Bronchial epithelial cell (primary cell): Measurements from ENCODE around the gene SRD5A1. TPM values are rescaled to one million over a fixed set of nuclear protein-coding genes. Genes with fewer than 3 reads are reported as not detected.

ENCODE experiments used
- DNase-seq: peaks from one replicate; pipeline ENCODE4 v3.0.0-alpha.2; 2010; ENCODE audit warnings: low read depth
- FAIRE-seq: peaks from 2 replicates; lab custom pipeline; 2011; peaks lifted over from hg19 to GRCh38; lab: Jason Lieb, UNC
- H3K27me3 ChIP-seq: 2 replicates; pipeline ENCODE4 v1.5.1; 2011; ENCODE audit warnings: low read length; ENCODE audit not compliant: control insufficient read depth, insufficient read depth
- H3K36me3 ChIP-seq: 2 replicates; pipeline ENCODE4 v1.5.1; 2011; ENCODE audit warnings: low read length; ENCODE audit not compliant: control insufficient read depth, insufficient read depth
- H3K4me3 ChIP-seq: 2 replicates; pipeline ENCODE4 v1.5.1; 2011; ENCODE audit warnings: mild to moderate bottlenecking, low read depth, low read length, control low read depth
- total RNA-seq: library from RNA; depleted of rRNA; stranded (reverse); fragments of >200 nt; gene quantifications from 2 replicates; pipeline ENCODE4 v1.2.1, GENCODE V29; 2014
- TF ChIP-seq, protein P1 (sequence below): IDR thresholded peaks from 2 replicates; pipeline ENCODE4 v1.5.1; 2011; ENCODE audit warnings: mild to moderate bottlenecking, moderate library complexity, low read length, control low read depth, inconsistent platforms; ENCODE audit not compliant: insufficient read depth, severe bottlenecking

SRD5A1 gene
- total RNA-seq, 1 donor from 2014 or later, result 24.0 TPM

DNA sequence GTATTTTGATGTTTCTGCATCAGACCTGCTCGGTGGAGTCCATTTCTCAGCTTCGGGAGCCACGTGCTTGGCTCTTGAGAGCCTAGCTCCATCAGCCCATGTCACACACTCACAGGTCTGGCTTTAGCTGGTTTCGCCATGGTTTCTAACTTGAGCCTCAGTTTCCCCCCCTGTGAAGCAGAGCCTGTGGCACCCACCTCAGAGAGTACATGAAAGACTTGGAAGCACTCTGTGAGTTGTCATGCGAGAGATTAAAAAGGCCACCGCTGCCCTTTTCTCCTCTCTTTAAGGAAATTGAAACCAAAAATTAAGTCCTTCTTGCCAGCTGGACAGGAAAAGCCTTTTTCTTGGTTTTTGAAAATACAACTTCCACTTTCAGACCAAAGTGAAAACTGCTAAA, 88.8 kb downstream of the SRD5A1 start:
- Histone ChIP-seq H3K27me3 (no peaks in the 10 kb centered on the region), H3K4me3 (no peak overlapping the region), H3K36me3 (peaks cover 16% of the 10 kb centered on the region)
- TF ChIP-seq, protein P1, sequence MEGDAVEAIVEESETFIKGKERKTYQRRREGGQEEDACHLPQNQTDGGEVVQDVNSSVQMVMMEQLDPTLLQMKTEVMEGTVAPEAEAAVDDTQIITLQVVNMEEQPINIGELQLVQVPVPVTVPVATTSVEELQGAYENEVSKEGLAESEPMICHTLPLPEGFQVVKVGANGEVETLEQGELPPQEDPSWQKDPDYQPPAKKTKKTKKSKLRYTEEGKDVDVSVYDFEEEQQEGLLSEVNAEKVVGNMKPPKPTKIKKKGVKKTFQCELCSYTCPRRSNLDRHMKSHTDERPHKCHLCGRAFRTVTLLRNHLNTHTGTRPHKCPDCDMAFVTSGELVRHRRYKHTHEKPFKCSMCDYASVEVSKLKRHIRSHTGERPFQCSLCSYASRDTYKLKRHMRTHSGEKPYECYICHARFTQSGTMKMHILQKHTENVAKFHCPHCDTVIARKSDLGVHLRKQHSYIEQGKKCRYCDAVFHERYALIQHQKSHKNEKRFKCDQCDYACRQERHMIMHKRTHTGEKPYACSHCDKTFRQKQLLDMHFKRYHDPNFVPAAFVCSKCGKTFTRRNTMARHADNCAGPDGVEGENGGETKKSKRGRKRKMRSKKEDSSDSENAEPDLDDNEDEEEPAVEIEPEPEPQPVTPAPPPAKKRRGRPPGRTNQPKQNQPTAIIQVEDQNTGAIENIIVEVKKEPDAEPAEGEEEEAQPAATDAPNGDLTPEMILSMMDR, result no peak
- FAIRE-seq (no peak), DNase-seq (no peak)

DNA sequence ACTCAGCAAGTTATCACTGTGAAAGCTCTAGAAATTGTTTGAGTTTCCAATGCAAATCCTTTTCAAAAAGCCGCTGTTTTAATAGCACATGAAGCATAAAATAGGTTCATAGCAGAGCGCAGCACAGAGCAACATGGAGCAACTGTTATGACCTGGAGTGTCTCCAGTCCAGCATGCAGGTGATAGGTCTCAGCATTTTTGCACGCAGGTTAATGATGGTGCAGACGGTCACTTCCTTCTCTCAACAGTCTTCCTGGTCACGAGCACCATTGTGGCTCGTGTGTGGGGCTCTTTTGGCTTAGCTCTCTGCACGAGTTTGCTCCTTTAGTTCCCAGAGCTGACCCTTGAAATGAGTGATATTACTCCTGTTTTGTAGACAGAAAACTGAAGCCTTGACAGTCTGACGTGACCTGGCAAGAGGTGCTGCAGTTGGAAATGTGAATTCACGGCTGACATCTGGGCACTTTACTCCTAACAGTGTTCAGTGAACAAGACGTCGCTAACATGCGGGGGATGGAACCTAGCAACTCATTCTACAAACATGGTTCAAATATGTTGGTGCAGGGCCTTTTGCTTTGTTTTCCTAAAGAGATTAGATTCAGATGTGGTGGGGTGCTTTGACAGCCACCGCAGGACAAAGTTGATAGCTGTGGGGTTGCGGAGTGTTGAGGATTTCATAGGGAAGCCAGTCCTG, 90.0 kb downstream of the SRD5A1 start:
- H3K27me3 ChIP-seq, result no peaks in the 10 kb centered on the region
- FAIRE-seq (no peak), DNase-seq (no peak)
- TF ChIP-seq, protein P1, result no peak
- H3K36me3 ChIP-seq, result peaks cover 16% of the 10 kb centered on the region
- no peak overlapping the region for H3K4me3 ChIP-seq

DNA sequence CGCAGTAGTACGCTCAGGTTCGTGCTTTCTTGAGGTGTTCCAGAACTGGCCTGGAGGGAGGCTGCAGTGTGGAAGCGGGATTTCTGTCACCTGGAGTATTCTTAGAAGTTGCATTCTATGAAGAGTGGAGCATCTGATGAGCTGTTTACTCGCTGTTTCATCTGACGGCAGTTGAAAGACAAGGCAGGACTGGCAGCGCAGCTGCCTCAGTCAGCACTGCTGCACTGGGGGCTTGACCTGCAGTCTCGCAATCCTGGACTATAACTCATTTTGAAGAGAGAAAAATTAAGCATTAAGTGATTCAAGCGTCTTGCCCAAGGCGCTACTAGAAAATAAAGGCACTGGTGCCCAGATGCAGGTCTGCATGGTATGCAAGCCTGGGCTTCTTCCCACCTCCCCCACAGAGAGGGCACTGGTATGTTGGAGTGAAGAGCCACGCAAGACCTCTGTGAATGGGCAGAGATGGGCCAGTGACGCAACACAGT, 90.6 kb downstream of the SRD5A1 start:
- FAIRE-seq, result no peak
- peaks cover 14% of the 10 kb centered on the region for H3K36me3 ChIP-seq
- no peak overlapping the region for H3K4me3 ChIP-seq
- no peaks in the 10 kb centered on the region for H3K27me3 ChIP-seq
- DNase-seq, result no peak
- TF ChIP-seq, protein P1, result no peak

Other genes with a start within 250 kb of the SRD5A1 start
- not detected in 2 replicates for gene UBE2QL1, start 184.6 kb upstream of the SRD5A1 start, total RNA-seq
- 78.5 and 81.0 TPM in 2 replicates for gene NSUN2, start 396 bp upstream of the SRD5A1 start, total RNA-seq
- 6.8 and 7.9 TPM in 2 replicates for gene TENT4A, start 80.0 kb downstream of the SRD5A1 start, total RNA-seq